HepG2 (cell line): ENCODE results near the gene KDM1B. TPM values are rescaled to one million over a fixed set of nuclear protein-coding genes. Genes with fewer than 3 reads are reported as not detected.
"Not testable (repeated sequence)": the region's sequence is repeated elsewhere in the genome, so short reads cannot be mapped to it uniquely, and the experiment has no call there.

Source experiments
- ATAC-seq: fragments of 200-7000 bp; cut with Tn5 transposase; 3 replicates; pipeline ENCODE4 v1.9.1; 2020; ENCODE audit warnings: mild to moderate bottlenecking, moderate library complexity
- BruUV-seq: library from RNA; stranded (reverse); fragments of 400-500 nt; replicated peaks from 2 replicates; lab custom pipeline; 2021; lab: Mats Ljungman, UMichigan
- CTCF ChIA-PET: fragments of 300-600 bp; formaldehyde crosslinking; extraction: SDS; loops from one replicate; lab custom pipeline; 2021; ENCODE audit warnings: low total read pairs, inconsistent platforms, low intra/inter-chr PET ratio; lab: Yijun Ruan, JAX
- POLR2A ChIA-PET: fragments of 350-600 bp; sonication (Branson Sonifier 250); formaldehyde crosslinking; loops from one replicate; lab custom pipeline; 2020; ENCODE audit warnings: antibody characterized with exemption, inconsistent platforms; lab: Yijun Ruan, JAX
- DNase-seq: peaks from one replicate; pipeline ENCODE4 v3.0.0-alpha.2; 2015; ENCODE audit warnings: low spot score
- FAIRE-seq: peaks from 3 replicates; lab custom pipeline; 2011; peaks lifted over from hg19 to GRCh38; lab: Jason Lieb, UNC
- H2AFZ ChIP-seq: one replicate; pipeline ENCODE4 v1.6.1; 2011; ENCODE audit warnings: low read length, inconsistent platforms
- H3K27ac ChIP-seq: fragments of 300-600 bp; 3 replicates; pipeline ENCODE4 v1.8.0; 2011; ENCODE audit warnings: mixed run types, mild to moderate bottlenecking, mixed read lengths, low read length, inconsistent platforms; ENCODE audit not compliant: insufficient read depth; ENCODE audit errors: extremely low read length
- H3K27me3 ChIP-seq, 2 experiments: fragments of 200-600 bp in 1 of 2; 2 replicates in 1 of 2; 3 replicates in 1 of 2; pipeline versions ENCODE4 v1.6.0 to v1.8.0; 2011; ENCODE audit warnings: low read length in 2 of 2, mild to moderate bottlenecking in 2 of 2, moderate library complexity in 2 of 2, inconsistent platforms in 1 of 2; ENCODE audit not compliant: insufficient read depth in 2 of 2, control insufficient read depth in 1 of 2
- H3K36me3 ChIP-seq, 2 experiments: fragments of 200-600 bp in 1 of 2; replicated peaks in 1 of 2; 2 replicates in 1 of 2; 3 replicates in 1 of 2; pipeline versions ENCODE4 v1.5.1 to v1.8.0; 2011; ENCODE audit warnings: low read length in 2 of 2, inconsistent platforms in 1 of 2; ENCODE audit not compliant: insufficient read depth in 2 of 2, control insufficient read depth in 1 of 2
- H3K4me1 ChIP-seq: 2 replicates; pipeline ENCODE4 v1.5.1; 2012; ENCODE audit warnings: low read length, inconsistent platforms; ENCODE audit not compliant: insufficient read depth
- H3K4me2 ChIP-seq: 2 replicates; pipeline ENCODE4 v1.6.0; 2011; ENCODE audit warnings: low read depth, low read length, inconsistent platforms
- H3K4me3 ChIP-seq, 3 experiments: fragments of 200-600 bp in 1 of 3; sonication (generic), shearing (Covaris generic) in 1 of 3; replicated peaks in 1 of 3; 2 replicates each; pipeline ENCODE4 v1.5.1; 2011 to 2016; ENCODE audit warnings: low read length in 3 of 3, inconsistent platforms in 2 of 3, low read depth in 2 of 3, mild to moderate bottlenecking in 2 of 3, control low read depth in 1 of 3, mixed read lengths in 1 of 3; ENCODE audit not compliant: insufficient read depth in 1 of 3
- H3K79me2 ChIP-seq: one replicate; pipeline ENCODE4 v1.6.1; 2011; ENCODE audit warnings: low read length, inconsistent platforms; ENCODE audit not compliant: insufficient read depth
- H3K9ac ChIP-seq: 2 replicates; pipeline ENCODE4 v1.6.0; 2011; ENCODE audit warnings: mild to moderate bottlenecking, low read depth, low read length, inconsistent platforms; ENCODE audit not compliant: insufficient read depth
- H3K9me3 ChIP-seq: 2 replicates; pipeline ENCODE4 v1.5.1; 2012; ENCODE audit warnings: mild to moderate bottlenecking, low read length
- H4K20me1 ChIP-seq: 2 replicates; pipeline ENCODE4 v1.6.0; 2011; ENCODE audit warnings: inconsistent platforms, mild to moderate bottlenecking, low read length, moderate library complexity; ENCODE audit not compliant: insufficient read depth
- CEBPB ChIP-seq: IDR thresholded peaks from 2 replicates; pipeline ENCODE4 v1.6.1; 2011; ENCODE audit warnings: low read depth, low read length, improper control_type of control experiment, borderline replicate concordance
- ELF3 ChIP-seq: IDR thresholded peaks from 2 replicates; pipeline ENCODE4 v1.6.1; 2016; ENCODE audit warnings: missing genetic modification reagents, missing compliant biosample characterization
- MEIS2 ChIP-seq: sonication (generic); formaldehyde crosslinking; IDR thresholded peaks from 2 replicates; pipeline ENCODE4 v1.9.0; 2021; ENCODE audit warnings: mild to moderate bottlenecking, missing genetic modification reagents
- MXD4 ChIP-seq: IDR thresholded peaks from 2 replicates; pipeline ENCODE4 v1.6.1; 2016; ENCODE audit warnings: mild to moderate bottlenecking, missing biosample characterization, missing genetic modification reagents
- NFKB2 ChIP-seq: sonication (generic); formaldehyde crosslinking; IDR thresholded peaks from 2 replicates; pipeline ENCODE4 v1.4.0; 2020; ENCODE audit warnings: missing genetic modification reagents, borderline replicate concordance
- NFYB ChIP-seq: sonication (generic); formaldehyde crosslinking; IDR thresholded peaks from 2 replicates; pipeline ENCODE4 v1.4.0; 2020; ENCODE audit warnings: missing genetic modification reagents
- SRSF9 ChIP-seq: fragments of 200-400 bp; formaldehyde crosslinking; IDR thresholded peaks from 2 replicates; pipeline ENCODE4 v1.6.1; 2018; ENCODE audit warnings: borderline replicate concordance, mild to moderate bottlenecking, low read depth, low read length; ENCODE audit not compliant: insufficient read depth, poor library complexity, severe bottlenecking
- ZNF225 ChIP-seq: sonication (generic); formaldehyde crosslinking; IDR thresholded peaks from 2 replicates; pipeline ENCODE4 v1.4.0; 2020; ENCODE audit warnings: mild to moderate bottlenecking, missing genetic modification reagents
- ZNF772 ChIP-seq: sonication (generic); formaldehyde crosslinking; IDR thresholded peaks from 2 replicates; pipeline ENCODE4 v1.5.0; 2020; ENCODE audit warnings: mild to moderate bottlenecking, missing genetic modification reagents
- ZNF841 ChIP-seq: sonication (generic); formaldehyde crosslinking; IDR thresholded peaks from 2 replicates; pipeline ENCODE4 v1.8.1; 2023; ENCODE audit warnings: missing genetic modification reagents, borderline replicate concordance
- ZNF891 ChIP-seq: sonication (generic); formaldehyde crosslinking; IDR thresholded peaks from 2 replicates; pipeline ENCODE4 v1.5.0; 2020; ENCODE audit warnings: mild to moderate bottlenecking, missing genetic modification reagents
- WGBS: methylation state at CpG from one replicate; pipeline ENCODE4 v1.1.6; 2017; ENCODE audit warnings: low lambda C conversion rate; 5-methylcytosine and 5-hydroxymethylcytosine counted together
- in situ Hi-C: cut with HindIII; loops from 2 replicates; pipeline ENCODE4 v1.10.0; 2017; ENCODE audit warnings: low pct_unique_long_range_greater_than_20kb; ENCODE audit not compliant: extremely low pct_ligation_motif_present
- intact Hi-C: fragments of 100-400 bp; cut with micrococcal nuclease; formaldehyde crosslinking; loops from one replicate; pipeline ENCODE4 v1.10.0; 2022; ENCODE audit not compliant: unreplicated experiment
- polyA plus RNA-seq, 8 experiments: library from polyadenylated mRNA; depleted of rRNA in 3 of 8; stranded (reverse) in 7 of 8; unstranded in 1 of 8; fragments of >200 nt; fragmentation: Illumina TruSeq in 4 of 8; extraction: Trizol in 4 of 8; gene quantifications; 2 replicates each; pipeline versions ENCODE4 v1.2.1 to v1.2.3, GENCODE V29; 2011 to 2016; ENCODE audit warnings: low read depth in 4 of 8, missing spikeins in 1 of 8, mixed read lengths in 1 of 8; ENCODE audit not compliant: insufficient read depth in 1 of 8
- total RNA-seq, 5 experiments: library from RNA; depleted of rRNA; stranded (reverse); fragments of >200 nt; fragmentation: Illumina TruSeq; extraction: Trizol; gene quantifications; 2 replicates each; pipeline ENCODE4 v1.2.3, GENCODE V29; 2016; ENCODE audit warnings: low read depth in 1 of 5
- TF ChIP-seq, protein P1 (sequence below): sonication (generic); formaldehyde crosslinking; IDR thresholded peaks from 2 replicates; pipeline ENCODE4 v1.5.0; 2020; ENCODE audit warnings: missing genetic modification reagents, mild to moderate bottlenecking, borderline replicate concordance

The KDM1B gene
- total and polyA plus RNA-seq, 2 of the 13 experiments (the other 11 are each of a cell fraction or from before 2014, with no cell fraction given) = 9.8 to 13.2 TPM

GRCh38 chr6:18168264-18168663 is 13.0 kb downstream of the KDM1B start (continued):
- TF ChIP-seq ZNF225 = no peak
- TF ChIP-seq, protein P1, sequence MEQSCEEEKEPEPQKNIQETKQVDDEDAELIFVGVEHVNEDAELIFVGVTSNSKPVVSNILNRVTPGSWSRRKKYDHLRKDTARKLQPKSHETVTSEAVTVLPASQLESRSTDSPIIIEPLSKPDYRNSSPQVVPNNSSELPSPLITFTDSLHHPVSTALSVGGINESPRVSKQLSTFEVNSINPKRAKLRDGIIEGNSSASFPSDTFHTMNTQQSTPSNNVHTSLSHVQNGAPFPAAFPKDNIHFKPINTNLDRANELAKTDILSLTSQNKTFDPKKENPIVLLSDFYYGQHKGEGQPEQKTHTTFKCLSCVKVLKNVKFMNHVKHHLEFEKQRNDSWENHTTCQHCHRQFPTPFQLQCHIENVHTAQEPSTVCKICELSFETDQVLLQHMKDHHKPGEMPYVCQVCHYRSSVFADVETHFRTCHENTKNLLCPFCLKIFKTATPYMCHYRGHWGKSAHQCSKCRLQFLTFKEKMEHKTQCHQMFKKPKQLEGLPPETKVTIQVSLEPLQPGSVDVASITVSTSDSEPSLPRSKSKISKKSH (CRISPR knock-in tag) = no peak
- no peak for TF ChIP-seq NFKB2
- TF ChIP-seq ELF3 (CRISPR knock-in tag) = no peak
- no peak for TF ChIP-seq ZNF772 (CRISPR knock-in tag)
- TF ChIP-seq SRSF9 = no peak
- no peak for TF ChIP-seq MXD4
- TF ChIP-seq ZNF891 (CRISPR knock-in tag) = no peak
- TF ChIP-seq MEIS2 (CRISPR knock-in tag) = no peak
- TF ChIP-seq ZNF841 (CRISPR knock-in tag) = no peak

- no peak for TF ChIP-seq NFYB (CRISPR knock-in tag)
- TF ChIP-seq CEBPB = peak; percentile 14; the same call in 1 of the 2 replicates
- no peak for ATAC-seq
- POLR2A ChIA-PET = no interaction called here
These were observed 16.6 kb downstream of the KDM1B start for GRCh38 chr6:18171871-18172270.

DNA sequence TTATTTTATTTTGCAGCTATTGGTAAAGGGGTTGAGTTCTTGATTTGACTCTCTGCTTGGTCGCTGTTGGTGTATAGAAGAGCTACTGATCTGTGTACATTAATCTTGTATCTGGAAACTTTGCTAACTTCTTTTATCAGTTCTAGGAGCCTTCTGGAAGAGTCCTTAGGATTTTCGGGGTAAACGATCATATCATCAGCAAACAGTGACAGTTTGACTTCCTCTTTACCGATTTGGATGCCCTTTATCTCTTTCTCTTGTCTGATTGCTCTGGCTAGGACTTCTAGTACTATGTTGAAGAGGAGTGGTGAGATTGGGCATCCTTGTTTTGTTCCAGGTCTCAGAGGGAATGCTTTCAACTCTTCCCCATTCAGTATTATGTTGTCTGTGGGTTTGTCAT is 21.0 kb downstream of the KDM1B start:
- H3K27ac ChIP-seq, H3K79me2 ChIP-seq, POLR2A ChIA-PET, H3K36me3 ChIP-seq, FAIRE-seq, H3K9me3 ChIP-seq, intact Hi-C loops, H3K27me3 ChIP-seq, H3K4me1 ChIP-seq, CTCF ChIA-PET, BruUV-seq, H3K4me3 ChIP-seq, H4K20me1 ChIP-seq, H3K9ac ChIP-seq, DNase-seq, ATAC-seq, in situ Hi-C loops, H3K4me2 ChIP-seq, H2AFZ ChIP-seq: not testable (repeated sequence)
- WGBS = 85% methylated on average over 4 of the region's 4 CpGs

More at GRCh38 chr6:18171871-18172270, 16.6 kb downstream of the KDM1B start:
- Histone ChIP-seq H3K9ac (no peak overlapping the region), H2AFZ (no peak overlapping the region), H3K79me2 (no peaks in the 10 kb centered on the region), H4K20me1 (no peaks in the 10 kb centered on the region), H3K9me3 (no peaks in the 10 kb centered on the region), H3K4me2 (no peak overlapping the region), H3K27ac (no peak overlapping the region), H3K36me3 (peaks cover 2 to 22% of the 10 kb centered on the region in 2 experiments; a peak in 2 of 5 replicates), H3K4me1 (no peaks in the 10 kb centered on the region), H3K4me3 (no peak overlapping the region), H3K27me3 (no peaks in the 10 kb centered on the region)
- no TSS peak for BruUV-seq
- no peak for FAIRE-seq
- intact Hi-C loops (no loop called here), in situ Hi-C loops (no loop called here)
- 91% methylated on average over 7 of the region's 7 CpGs for WGBS
- CTCF ChIA-PET = no interaction called here
- no peak for DNase-seq
